ENCODE data around the gene SLC25A28.
A peak's percentile ranks its signal among the peaks of the same experiment; 100 is the strongest.
"Not testable (repeated sequence)": the region's sequence is repeated elsewhere in the genome, so short reads cannot be mapped to it uniquely, and the experiment has no call there.

The SLC25A28 gene

GRCh38 chr10:99625124-99625523, 4.9 kb upstream of the SLC25A28 start:
- not testable (repeated sequence) for DNase-seq

GRCh38 chr10:99623919-99624318, 3.7 kb upstream of the SLC25A28 start:
- DNase-seq, result no peak

GRCh38 chr10:99621454-99622251, 1.4 kb upstream of the SLC25A28 start:
- DNase-seq, result no peak

- DNase-seq, result peak; percentile 97
Observed at GRCh38 chr10:99620711-99621453, 643 bp upstream of the SLC25A28 start.

GRCh38 chr10:99619090-99619800, 994 bp downstream of the SLC25A28 start:
- no peak for DNase-seq

GRCh38 chr10:99617696-99618095, 2.5 kb downstream of the SLC25A28 start:
- no peak for DNase-seq

- DNase-seq, result no peak
Observed at GRCh38 chr10:99615426-99615825, 4.8 kb downstream of the SLC25A28 start.

- no peak for DNase-seq
Observed at GRCh38 chr10:99612167-99612831, 7.9 kb downstream of the SLC25A28 start.

GRCh38 chr10:99611326-99611725, 8.9 kb downstream of the SLC25A28 start:
- DNase-seq, result no peak

- no peak for DNase-seq
Observed at GRCh38 chr10:99610221-99610620, 10.0 kb downstream of the SLC25A28 start.

GRCh38 chr10:99609186-99609585, 11.1 kb downstream of the SLC25A28 start:
- DNase-seq, result no peak

- no peak for DNase-seq
Observed at GRCh38 chr10:99605351-99605750, 14.9 kb downstream of the SLC25A28 start.

GRCh38 chr10:99604862-99605261, 15.4 kb downstream of the SLC25A28 start:
- no peak for DNase-seq

GRCh38 chr10:99598781-99599509, 21.3 kb downstream of the SLC25A28 start:
- DNase-seq, result no peak

GRCh38 chr10:99598011-99598410, 22.2 kb downstream of the SLC25A28 start:
- DNase-seq, result no peak

GRCh38 chr10:99596708-99597107, 23.5 kb downstream of the SLC25A28 start:
- DNase-seq, result not testable (repeated sequence)

GRCh38 chr10:99595770-99596465, 24.3 kb downstream of the SLC25A28 start:
- no peak for DNase-seq

- no peak for DNase-seq
Observed at GRCh38 chr10:99595236-99595635, 25.0 kb downstream of the SLC25A28 start.

- no peak for DNase-seq
Observed at GRCh38 chr10:99593312-99593711, 26.9 kb downstream of the SLC25A28 start.

GRCh38 chr10:99590799-99591198, 29.4 kb downstream of the SLC25A28 start:
- no peak for DNase-seq

- no peak for DNase-seq
Observed at GRCh38 chr10:99583687-99584086, 36.6 kb downstream of the SLC25A28 start.
